ENCODE data around the gene DNAL4.

Gene DNAL4, protein sequence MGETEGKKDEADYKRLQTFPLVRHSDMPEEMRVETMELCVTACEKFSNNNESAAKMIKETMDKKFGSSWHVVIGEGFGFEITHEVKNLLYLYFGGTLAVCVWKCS

DNA sequence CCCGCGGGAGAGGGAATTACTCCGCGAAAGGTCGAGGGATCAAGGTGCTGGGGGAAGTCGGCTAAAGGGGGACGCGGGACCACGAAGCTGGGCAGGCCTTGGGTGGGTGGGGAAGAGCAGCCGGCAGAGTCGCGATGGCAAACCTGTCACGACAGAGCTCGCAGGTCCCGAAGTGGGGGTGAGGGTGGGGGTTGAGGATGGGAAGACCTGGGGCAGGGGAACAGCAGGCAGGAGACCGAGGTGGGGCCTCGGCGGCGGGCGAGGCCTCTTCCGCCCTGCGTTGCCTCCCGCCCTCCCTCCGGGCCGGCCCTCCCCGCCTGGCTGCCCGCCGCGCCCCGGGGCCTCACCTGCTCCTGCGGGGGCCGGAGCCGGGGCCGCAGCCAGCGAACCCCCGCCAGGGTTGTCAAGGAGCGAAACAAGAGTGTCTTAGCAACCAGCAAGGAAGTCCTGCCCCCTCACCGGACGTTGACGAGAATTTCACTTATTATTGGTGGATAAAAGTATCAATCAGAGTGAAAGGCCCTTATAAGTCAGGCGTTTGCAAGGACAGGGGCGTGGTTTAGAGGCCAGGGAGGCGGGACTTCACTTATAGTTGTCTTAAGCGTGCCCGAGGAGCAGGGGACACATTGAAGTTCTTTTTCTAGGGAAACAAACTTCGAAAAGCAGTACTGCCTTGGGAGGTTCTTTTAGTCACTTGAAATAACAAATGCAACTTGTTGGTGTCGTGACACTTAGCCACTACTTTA lies at the start of gene DNAL4:
TSS of gene DNAL4 (minus strand) at position 423 of the 746 bp plus-strand sequence. CDS start 11,412 bp downstream, outside the sequence.
- DNase-seq = peak; percentile 99

GRCh38 chr22:38843201-38843656 lies 49.3 kb upstream of the DNAL4 start:
- peak; percentile 48 for DNase-seq

DNA sequence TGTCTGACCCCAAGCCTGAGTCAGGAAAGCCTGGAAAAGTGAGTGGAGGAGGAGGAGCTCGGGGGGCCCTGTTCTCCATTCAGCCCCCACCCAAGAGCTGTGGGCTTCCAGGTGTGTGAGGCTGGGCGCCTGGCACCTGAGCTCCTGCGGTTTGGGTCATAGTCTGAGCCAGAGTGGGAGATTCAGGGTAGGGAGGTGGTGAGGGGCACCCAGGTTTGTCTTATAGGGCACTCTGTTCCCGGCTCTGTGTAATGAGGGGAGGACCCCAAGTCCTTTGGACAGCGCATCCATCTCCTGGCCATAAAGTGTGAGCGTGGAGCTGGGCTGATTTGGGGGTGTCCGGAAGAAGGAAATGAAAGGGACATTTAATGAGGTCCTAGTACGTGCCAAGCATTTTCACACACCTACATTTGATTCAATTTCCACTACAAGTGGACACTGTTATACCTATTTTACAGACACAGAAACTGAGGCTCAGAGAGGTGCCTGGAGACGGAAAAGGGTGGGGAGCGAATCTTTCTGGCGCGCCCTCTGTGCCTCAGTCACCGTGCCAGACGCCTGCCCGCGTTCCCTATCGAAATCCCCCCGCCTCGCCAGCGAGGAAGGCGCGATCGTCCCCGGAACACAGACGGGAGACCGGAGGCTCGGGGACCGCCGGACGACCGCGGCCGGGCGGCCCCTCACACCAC lies 48.7 kb upstream of the DNAL4 start:
- no peak for DNase-seq

GRCh38 chr22:38841635-38842034 lies 47.7 kb upstream of the DNAL4 start:
- no peak for DNase-seq

GRCh38 chr22:38841211-38841610 lies 47.3 kb upstream of the DNAL4 start:
- DNase-seq = no peak

GRCh38 chr22:38840129-38840528 lies 46.2 kb upstream of the DNAL4 start:
- DNase-seq = no peak

DNA sequence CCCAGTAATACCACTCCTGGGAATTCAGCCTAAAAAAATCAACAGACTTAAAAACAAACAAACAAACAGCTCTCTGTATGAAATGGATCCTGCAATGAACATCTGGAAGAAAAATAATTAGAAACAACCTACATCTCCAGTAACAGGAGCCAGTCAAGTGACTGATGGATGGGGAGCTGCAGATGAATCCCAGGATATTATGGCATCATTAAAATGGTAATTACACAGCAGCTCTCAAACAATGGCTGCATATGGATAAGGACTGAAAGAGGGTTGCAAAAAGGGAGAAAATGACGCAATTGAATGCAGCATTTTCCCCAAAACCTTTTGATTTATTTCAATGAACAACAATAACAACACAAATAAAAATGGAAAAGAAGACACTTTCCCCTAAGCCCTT lies 45.7 kb upstream of the DNAL4 start:
- no peak for DNase-seq

GRCh38 chr22:38837414-38837928 lies 43.5 kb upstream of the DNAL4 start:
- DNase-seq = no peak

GRCh38 chr22:38835888-38836301 lies 42.0 kb upstream of the DNAL4 start:
- DNase-seq = no peak

GRCh38 chr22:38834991-38835390 lies 41.0 kb upstream of the DNAL4 start:
- DNase-seq = no peak

DNA sequence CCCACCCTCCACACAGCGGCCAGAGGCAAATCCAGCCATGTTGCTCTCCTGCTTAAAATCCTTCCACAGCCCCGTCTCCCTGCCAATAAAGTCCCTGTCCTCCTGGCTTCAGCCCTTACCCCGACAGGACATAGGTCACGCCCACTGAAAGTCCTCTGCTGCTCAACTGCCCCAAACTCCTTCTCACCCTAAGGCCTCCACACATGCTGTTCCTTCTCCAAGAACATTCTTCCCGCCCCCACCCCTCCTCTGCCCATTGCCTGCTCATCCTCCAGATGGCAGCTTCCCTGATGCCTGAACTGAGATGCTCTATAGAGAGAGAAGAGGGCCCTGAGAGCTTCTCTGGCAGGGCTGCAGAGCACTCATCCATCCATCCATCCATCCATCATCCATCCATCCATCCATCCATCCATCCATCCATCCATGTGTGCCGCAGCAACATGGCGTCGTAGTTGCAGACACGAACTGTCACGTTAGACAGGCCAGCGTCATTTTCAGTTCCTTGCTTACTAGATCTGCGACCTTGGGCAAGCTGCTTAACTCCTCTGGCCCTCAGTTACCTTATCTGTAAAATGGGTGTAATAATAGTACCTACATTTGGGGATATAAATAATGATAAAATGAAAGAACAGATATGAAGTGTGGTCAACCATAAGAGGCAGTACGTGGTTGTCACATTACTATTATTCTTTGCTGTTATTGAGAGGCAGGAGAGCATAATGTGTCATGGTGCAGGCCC lies 40.4 kb upstream of the DNAL4 start:
- DNase-seq = no peak

GRCh38 chr22:38833061-38833460 lies 39.1 kb upstream of the DNAL4 start:
- DNase-seq = no peak

GRCh38 chr22:38832005-38832978 lies 38.3 kb upstream of the DNAL4 start:
- no peak for DNase-seq

GRCh38 chr22:38831166-38831945 lies 37.4 kb upstream of the DNAL4 start:
- DNase-seq = peak; percentile 86

DNA sequence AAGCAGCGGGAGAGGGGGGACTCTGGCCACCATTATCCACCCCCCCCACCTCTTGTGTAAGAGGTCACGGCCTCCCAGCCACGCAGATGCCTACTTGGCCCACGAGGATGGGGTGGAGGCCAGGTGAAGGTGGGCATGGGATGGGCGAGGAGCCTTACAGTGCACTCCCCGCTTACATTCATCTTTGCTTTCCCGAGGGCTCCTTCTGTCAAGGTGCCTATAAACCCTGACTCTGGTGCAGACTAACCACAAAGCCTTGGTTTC lies 36.8 kb upstream of the DNAL4 start:
- no peak for DNase-seq

DNA sequence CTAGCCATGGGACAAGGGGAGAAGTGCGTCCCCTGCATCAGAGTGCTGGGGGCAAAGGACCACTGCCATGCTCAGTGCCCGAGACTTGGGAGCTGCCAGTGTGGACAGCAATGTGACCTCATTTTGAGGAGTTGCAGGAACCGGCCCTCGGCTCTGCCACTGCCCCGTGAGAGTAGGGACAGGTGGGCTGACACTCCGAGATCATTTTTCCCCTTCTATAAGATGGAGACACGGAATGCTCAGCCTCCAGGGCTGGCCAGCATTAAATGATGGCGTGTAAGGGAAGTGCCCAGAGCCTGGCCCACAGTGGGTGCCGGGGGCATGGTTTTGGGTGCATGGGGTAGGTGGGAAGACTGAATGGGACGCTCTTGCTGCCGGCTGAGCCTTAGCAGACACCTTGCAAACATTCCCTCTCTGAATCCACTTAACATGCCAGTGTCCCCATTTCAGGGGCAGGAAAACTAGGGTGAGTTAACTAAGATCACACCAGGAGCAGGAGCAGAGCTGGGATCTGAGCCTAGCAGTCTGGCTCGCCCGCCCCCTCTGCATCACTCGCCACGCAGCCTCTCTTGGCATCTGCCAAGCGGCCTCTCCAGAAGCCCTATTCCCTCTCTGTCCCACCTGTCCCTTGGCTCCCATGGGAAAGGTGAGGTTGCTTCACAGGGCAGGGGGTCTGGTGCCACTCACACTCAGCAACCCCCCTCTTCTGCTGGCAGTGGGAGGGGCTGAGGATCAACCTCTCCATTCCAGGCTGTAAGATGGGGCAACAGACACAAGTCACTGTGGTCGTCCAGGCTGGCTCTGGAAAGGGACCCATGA lies 36.3 kb upstream of the DNAL4 start:
- DNase-seq = no peak

DNA sequence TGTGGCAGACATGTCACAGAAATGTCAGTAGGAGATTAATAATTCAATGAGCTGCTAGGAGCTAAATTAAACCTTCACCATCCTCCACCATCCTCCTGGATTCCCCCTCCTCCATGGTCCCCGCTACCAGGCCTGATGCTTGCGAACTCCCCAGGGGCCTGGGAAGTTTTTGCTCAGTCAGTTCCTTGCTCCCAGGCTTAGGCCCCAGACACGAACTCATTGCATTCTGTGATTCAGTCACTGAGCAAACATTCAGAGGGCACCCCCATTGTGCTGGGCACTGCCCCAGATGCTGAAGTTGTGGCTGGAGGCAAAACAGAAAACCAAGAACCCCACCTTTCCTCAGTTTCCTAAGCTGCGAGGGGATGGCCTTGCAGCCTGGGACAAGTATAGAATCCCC lies 35.5 kb upstream of the DNAL4 start:
- DNase-seq = no peak

GRCh38 chr22:38828616-38829205 lies 34.8 kb upstream of the DNAL4 start:
- no peak for DNase-seq

- DNase-seq = no peak
These were observed 34.2 kb upstream of the DNAL4 start for GRCh38 chr22:38828191-38828590.

GRCh38 chr22:38827510-38827909 lies 33.6 kb upstream of the DNAL4 start:
- DNase-seq = no peak

All from suppressor macrophage treated with lipopolysaccharide for 4 hours (primary cell).